ENCODE measurements around the gene TRIM31.
"Not testable (repeated sequence)": the region's sequence is repeated elsewhere in the genome, so short reads cannot be mapped to it uniquely, and the experiment has no call there.

Gene TRIM31

DNA sequence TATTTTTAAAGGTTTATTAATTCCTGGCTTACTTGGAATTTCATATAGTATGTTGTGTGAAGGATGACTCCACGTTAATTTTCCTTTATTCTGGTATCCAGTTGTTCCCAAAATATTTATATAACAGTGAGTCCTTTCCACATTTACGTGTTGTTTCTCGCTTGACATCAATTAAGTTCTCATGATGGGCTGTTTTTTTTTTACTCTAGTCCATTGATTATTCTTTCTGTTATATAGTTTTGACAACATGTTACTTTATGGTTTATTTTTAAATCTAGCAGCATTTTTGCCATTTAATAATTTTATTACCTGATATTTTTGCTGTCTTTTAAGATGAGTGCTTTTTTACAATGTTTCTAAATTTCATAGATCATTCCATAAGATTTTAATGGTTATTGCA, 29.8 kb upstream of the TRIM31 start:
- Histone ChIP-seq H3K27ac (no peak overlapping the region), H3K9ac (no peak overlapping the region), H3K4me1 (no peaks in the 10 kb centered on the region), H3K9me3 (ENCODE audit: control insufficient read depth, low read length) (no peaks in the 10 kb centered on the region), H3K27me3 (ENCODE audit: control insufficient read depth, insufficient read depth, low read length) (no peaks in the 10 kb centered on the region), H3K4me2 (ENCODE audit: low read length) (no peak overlapping the region), H3K36me3 (ENCODE audit: control insufficient read depth, insufficient read depth, low read length) (no peaks in the 10 kb centered on the region), H3K79me2 (no peaks in the 10 kb centered on the region), H2AFZ (no peak overlapping the region), H3K4me3 (ENCODE audit: low read depth, low read length) (no peak overlapping the region)
- no peak for TF ChIP-seq CTCF (IDR thresholded peaks at IDR 0.05)

DNA sequence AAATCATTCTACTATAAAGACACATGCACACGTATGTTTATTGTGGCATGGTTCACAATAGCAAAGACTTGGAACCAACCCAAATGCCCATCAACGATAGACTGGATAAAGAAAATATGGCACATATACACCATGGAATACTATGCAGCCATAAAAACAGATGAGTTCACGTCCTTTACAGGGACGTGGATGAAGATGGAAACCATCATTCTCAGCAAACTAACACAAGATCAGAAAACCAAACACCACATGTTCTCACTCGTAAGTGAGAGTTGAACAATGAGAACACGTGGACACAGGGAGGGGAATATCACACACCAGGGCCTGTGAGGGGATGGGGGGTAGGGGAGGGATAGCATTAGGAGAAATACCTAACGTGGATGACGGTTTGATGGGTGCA, 27.4 kb upstream of the TRIM31 start:
- not testable (repeated sequence) for H3K27ac ChIP-seq; H3K27me3 ChIP-seq (ENCODE audit: control insufficient read depth, insufficient read depth, low read length); H3K9me3 ChIP-seq (ENCODE audit: control insufficient read depth, low read length); H3K4me1 ChIP-seq; H3K4me2 ChIP-seq (ENCODE audit: low read length); H3K4me3 ChIP-seq (ENCODE audit: low read depth, low read length); H2AFZ ChIP-seq; H3K9ac ChIP-seq; H3K79me2 ChIP-seq; H3K36me3 ChIP-seq (ENCODE audit: control insufficient read depth, insufficient read depth, low read length)

DNA sequence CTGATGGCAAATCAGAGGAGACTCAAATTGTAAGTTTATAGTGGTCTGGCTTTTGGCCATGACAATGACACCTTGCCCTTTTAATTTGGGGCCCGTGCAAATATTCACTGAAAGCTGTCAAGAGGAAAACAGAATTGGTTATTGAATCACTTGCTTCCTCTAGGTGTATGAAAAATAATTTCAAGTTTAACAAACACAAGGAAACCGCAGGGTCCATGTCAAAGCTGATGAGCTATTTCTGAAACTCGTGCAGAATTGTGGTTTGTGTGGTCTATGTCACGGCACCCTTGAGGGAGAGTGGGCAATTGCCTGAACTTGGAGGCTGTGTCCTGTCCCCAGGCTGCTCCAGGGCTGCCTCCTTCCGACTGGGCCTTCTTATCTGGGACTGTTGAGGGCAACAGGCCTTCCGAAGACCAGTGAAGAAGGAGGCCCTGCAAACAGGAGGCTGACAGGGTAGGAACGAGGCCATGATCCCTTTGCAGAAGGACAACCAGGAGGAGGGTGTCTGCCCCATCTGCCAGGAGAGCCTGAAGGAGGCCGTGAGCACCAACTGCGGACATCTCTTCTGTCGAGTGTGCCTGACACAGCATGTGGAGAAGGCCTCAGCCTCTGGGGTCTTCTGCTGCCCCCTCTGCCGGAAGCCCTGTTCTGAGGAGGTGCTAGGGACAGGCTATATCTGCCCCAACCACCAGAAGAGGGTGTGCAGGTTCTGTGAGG, 23.8 kb upstream of the TRIM31 start:
- Histone ChIP-seq H3K36me3 (ENCODE audit: control insufficient read depth, insufficient read depth, low read length) (no peaks in the 10 kb centered on the region), H3K27ac (no peak overlapping the region), H3K4me3 (ENCODE audit: low read depth, low read length) (no peak overlapping the region), H3K9ac (no peak overlapping the region), H2AFZ (no peak overlapping the region), H3K79me2 (no peaks in the 10 kb centered on the region), H3K27me3 (ENCODE audit: control insufficient read depth, insufficient read depth, low read length) (no peaks in the 10 kb centered on the region), H3K4me1 (no peaks in the 10 kb centered on the region), H3K4me2 (ENCODE audit: low read length) (no peak overlapping the region), H3K9me3 (ENCODE audit: control insufficient read depth, low read length) (no peaks in the 10 kb centered on the region)
- no peak for TF ChIP-seq CTCF (IDR thresholded peaks at IDR 0.05)

GRCh38 chr6:30135757-30136156, 22.9 kb upstream of the TRIM31 start, which contains the start of gene TRIM40:
TRIM40 (plus strand) TSS chr6:30136140; CDS start chr6:30137037, 897 bp downstream.
- H3K4me1 ChIP-seq, result no peaks in the 10 kb centered on the region
- H3K27ac ChIP-seq, result no peak within 1 kb of the TSS
- H2AFZ ChIP-seq, result no peak within 1 kb of the TSS
- H3K4me3 ChIP-seq (ENCODE audit: low read depth, low read length), result no peak within 1 kb of the TSS
- no peaks in the 10 kb centered on the region for H3K27me3 ChIP-seq (ENCODE audit: control insufficient read depth, insufficient read depth, low read length)
- H3K9me3 ChIP-seq (ENCODE audit: control insufficient read depth, low read length), result no peaks in the 10 kb centered on the region
- H3K36me3 ChIP-seq (ENCODE audit: control insufficient read depth, insufficient read depth, low read length), result no peaks in the 10 kb centered on the region
- no peak within 1 kb of the TSS for H3K9ac ChIP-seq
- no peaks in the 10 kb centered on the region for H3K79me2 ChIP-seq
- no peak for TF ChIP-seq CTCF (IDR thresholded peaks at IDR 0.05)
- no peak within 1 kb of the TSS for H3K4me2 ChIP-seq (ENCODE audit: low read length)

DNA sequence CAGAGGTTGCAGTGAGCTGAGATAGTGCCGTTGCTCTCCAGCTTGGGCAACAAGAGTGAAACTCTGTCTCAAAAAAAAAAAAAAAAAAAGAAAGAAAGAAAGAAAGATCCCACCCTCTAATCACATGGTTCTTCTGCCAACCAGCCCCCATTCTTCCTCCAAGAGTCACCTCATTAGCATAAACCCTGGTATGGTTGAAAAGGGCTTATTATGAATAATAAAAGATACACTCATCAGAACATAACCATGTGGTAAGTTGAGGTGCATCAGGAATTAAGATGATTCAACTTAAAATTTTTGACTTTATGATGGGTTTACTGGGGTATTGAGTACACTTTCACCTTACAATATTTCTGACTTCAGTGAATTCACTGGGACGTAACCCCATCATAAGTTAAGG, 22.3 kb upstream of the TRIM31 start:
- no peaks in the 10 kb centered on the region for H3K9me3 ChIP-seq (ENCODE audit: control insufficient read depth, low read length)
- TF ChIP-seq CTCF (IDR thresholded peaks at IDR 0.05), result no peak
- no peak overlapping the region for H3K4me3 ChIP-seq (ENCODE audit: low read depth, low read length)
- no peaks in the 10 kb centered on the region for H3K27me3 ChIP-seq (ENCODE audit: control insufficient read depth, insufficient read depth, low read length)
- no peaks in the 10 kb centered on the region for H3K4me1 ChIP-seq
- no peak overlapping the region for H2AFZ ChIP-seq
- no peaks in the 10 kb centered on the region for H3K36me3 ChIP-seq (ENCODE audit: control insufficient read depth, insufficient read depth, low read length)
- no peak overlapping the region for H3K27ac ChIP-seq
- no peak overlapping the region for H3K4me2 ChIP-seq (ENCODE audit: low read length)
- no peaks in the 10 kb centered on the region for H3K79me2 ChIP-seq
- no peak overlapping the region for H3K9ac ChIP-seq
